A549 (cell line): ENCODE data around the gene LAP3.

Experiments used
- CTCF ChIP-seq: fragments of >200 bp; sonication (Bioruptor Twin); formaldehyde crosslinking; IDR thresholded peaks from 3 replicates; pipeline ENCODE4 v1.5.1; 2016
- EP300 ChIP-seq, 2 experiments: fragments of >200 bp; sonication (Bioruptor Twin); formaldehyde crosslinking; IDR thresholded peaks; 2 replicates in 1 of 2; 3 replicates in 1 of 2; pipeline ENCODE4 v1.6.1; 2016 to 2017
- HES2 ChIP-seq: fragments of >200 bp; sonication (Bioruptor Twin); formaldehyde crosslinking; IDR thresholded peaks from 2 replicates; pipeline ENCODE4 v1.6.1; 2016
- HOXB13 ChIP-seq: fragments of 250-450 bp; sonication (Bioruptor Pico); IDR thresholded peaks from 2 replicates; pipeline ENCODE4 v1.5.0; 2020; ENCODE audit warnings: low read depth, mild to moderate bottlenecking, moderate library complexity
- TF ChIP-seq, protein P1 (sequence below): fragments of 200-600 bp; sonication (generic); IDR thresholded peaks from 2 replicates; pipeline ENCODE4 v1.6.1; 2016; ENCODE audit warnings: antibody characterized with exemption, mild to moderate bottlenecking, moderate library complexity

DNA sequence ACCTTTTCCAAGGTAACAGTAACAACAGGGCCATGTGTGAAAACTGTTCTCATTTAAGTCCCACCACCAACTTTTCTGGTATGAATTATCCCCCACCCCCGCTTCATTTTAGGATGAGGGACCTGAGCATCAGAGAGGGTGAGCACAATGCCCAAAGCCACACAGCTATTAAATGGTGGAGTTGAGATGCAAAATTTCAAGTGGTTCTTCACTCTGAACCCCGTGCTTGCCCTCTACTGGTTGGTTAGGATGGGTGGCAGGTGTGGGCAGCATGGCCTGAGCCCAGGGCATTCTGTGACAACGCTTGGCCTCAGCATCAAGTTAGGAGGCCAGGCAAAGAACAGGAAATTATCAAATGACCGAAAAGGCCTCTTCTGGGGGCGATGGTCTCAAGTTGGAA, 70.9 kb downstream of the LAP3 start:
- TF ChIP-seq EP300 (IDR thresholded peaks at IDR 0.05): no peak
- TF ChIP-seq, protein P1, sequence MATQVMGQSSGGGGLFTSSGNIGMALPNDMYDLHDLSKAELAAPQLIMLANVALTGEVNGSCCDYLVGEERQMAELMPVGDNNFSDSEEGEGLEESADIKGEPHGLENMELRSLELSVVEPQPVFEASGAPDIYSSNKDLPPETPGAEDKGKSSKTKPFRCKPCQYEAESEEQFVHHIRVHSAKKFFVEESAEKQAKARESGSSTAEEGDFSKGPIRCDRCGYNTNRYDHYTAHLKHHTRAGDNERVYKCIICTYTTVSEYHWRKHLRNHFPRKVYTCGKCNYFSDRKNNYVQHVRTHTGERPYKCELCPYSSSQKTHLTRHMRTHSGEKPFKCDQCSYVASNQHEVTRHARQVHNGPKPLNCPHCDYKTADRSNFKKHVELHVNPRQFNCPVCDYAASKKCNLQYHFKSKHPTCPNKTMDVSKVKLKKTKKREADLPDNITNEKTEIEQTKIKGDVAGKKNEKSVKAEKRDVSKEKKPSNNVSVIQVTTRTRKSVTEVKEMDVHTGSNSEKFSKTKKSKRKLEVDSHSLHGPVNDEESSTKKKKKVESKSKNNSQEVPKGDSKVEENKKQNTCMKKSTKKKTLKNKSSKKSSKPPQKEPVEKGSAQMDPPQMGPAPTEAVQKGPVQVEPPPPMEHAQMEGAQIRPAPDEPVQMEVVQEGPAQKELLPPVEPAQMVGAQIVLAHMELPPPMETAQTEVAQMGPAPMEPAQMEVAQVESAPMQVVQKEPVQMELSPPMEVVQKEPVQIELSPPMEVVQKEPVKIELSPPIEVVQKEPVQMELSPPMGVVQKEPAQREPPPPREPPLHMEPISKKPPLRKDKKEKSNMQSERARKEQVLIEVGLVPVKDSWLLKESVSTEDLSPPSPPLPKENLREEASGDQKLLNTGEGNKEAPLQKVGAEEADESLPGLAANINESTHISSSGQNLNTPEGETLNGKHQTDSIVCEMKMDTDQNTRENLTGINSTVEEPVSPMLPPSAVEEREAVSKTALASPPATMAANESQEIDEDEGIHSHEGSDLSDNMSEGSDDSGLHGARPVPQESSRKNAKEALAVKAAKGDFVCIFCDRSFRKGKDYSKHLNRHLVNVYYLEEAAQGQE: no peak
- TF ChIP-seq HES2: no peak
- no peak for TF ChIP-seq CTCF
- no peak for TF ChIP-seq HOXB13 (CRISPR knock-in tag)
